ENCODE data around the gene BRI3.

The BRI3 gene

GRCh38 chr7:98252425-98253054 is 28.9 kb upstream of the BRI3 start:
- H3K9ac ChIP-seq (ENCODE audit: low read length in 2 of 2) = peak overlapping the region; percentile 70 to 75
- peak overlapping the region; percentile 89 to 97 for H3K4me3 ChIP-seq (ENCODE audit: low read length in 2 of 2)
- no peaks in the 10 kb centered on the region for H3K9me3 ChIP-seq (ENCODE audit: control insufficient read depth in 2 of 2, low read length in 2 of 2)
- peak overlapping the region; percentile 67 for H3K27ac ChIP-seq (ENCODE audit: low read length)
- peaks cover 23% of the 10 kb centered on the region for H3K4me1 ChIP-seq (ENCODE audit: control insufficient read depth, insufficient read depth, low read length)
- no peaks in the 10 kb centered on the region for H3K27me3 ChIP-seq (ENCODE audit: control insufficient read depth in 1 of 2, insufficient read depth in 2 of 2, low read length in 2 of 2)
- H3K36me3 ChIP-seq (ENCODE audit: control insufficient read depth in 2 of 2, insufficient read depth in 2 of 2, low read length in 2 of 2) = peaks cover under 1 to 2% of the 10 kb centered on the region in 2 donors

GRCh38 chr7:98254516-98254915 is 27.0 kb upstream of the BRI3 start:
- Histone ChIP-seq H3K4me3 (ENCODE audit: low read length in 2 of 2) (no peak overlapping the region), H3K27ac (ENCODE audit: low read length) (no peak overlapping the region), H3K27me3 (ENCODE audit: control insufficient read depth in 1 of 2, insufficient read depth in 2 of 2, low read length in 2 of 2) (no peaks in the 10 kb centered on the region), H3K4me1 (ENCODE audit: control insufficient read depth, insufficient read depth, low read length) (peaks cover 20% of the 10 kb centered on the region), H3K36me3 (ENCODE audit: control insufficient read depth in 2 of 2, insufficient read depth in 2 of 2, low read length in 2 of 2) (peaks cover 2 to 3% of the 10 kb centered on the region in 2 donors), H3K9ac (ENCODE audit: low read length in 2 of 2) (no peak overlapping the region), H3K9me3 (ENCODE audit: control insufficient read depth in 2 of 2, low read length in 2 of 2) (no peaks in the 10 kb centered on the region)

- Histone ChIP-seq H3K9ac (ENCODE audit: low read length in 2 of 2) (no peak overlapping the region), H3K4me3 (ENCODE audit: low read length in 2 of 2) (no peak overlapping the region), H3K4me1 (ENCODE audit: control insufficient read depth, insufficient read depth, low read length) (peaks cover 20% of the 10 kb centered on the region), H3K27ac (ENCODE audit: low read length) (no peak overlapping the region), H3K36me3 (ENCODE audit: control insufficient read depth in 2 of 2, insufficient read depth in 2 of 2, low read length in 2 of 2) (peaks cover 2 to 3% of the 10 kb centered on the region in 2 donors), H3K27me3 (ENCODE audit: control insufficient read depth in 1 of 2, insufficient read depth in 2 of 2, low read length in 2 of 2) (no peaks in the 10 kb centered on the region), H3K9me3 (ENCODE audit: control insufficient read depth in 2 of 2, low read length in 2 of 2) (no peaks in the 10 kb centered on the region)
These were observed 26.4 kb upstream of the BRI3 start for GRCh38 chr7:98254951-98255610.

GRCh38 chr7:98256431-98256830 is 25.1 kb upstream of the BRI3 start:
- Histone ChIP-seq H3K36me3 (ENCODE audit: control insufficient read depth in 2 of 2, insufficient read depth in 2 of 2, low read length in 2 of 2) (peaks cover 4 to 6% of the 10 kb centered on the region in 2 donors), H3K9me3 (ENCODE audit: control insufficient read depth in 2 of 2, low read length in 2 of 2) (no peaks in the 10 kb centered on the region), H3K4me3 (ENCODE audit: low read length in 2 of 2) (no peak overlapping the region), H3K27ac (ENCODE audit: low read length) (no peak overlapping the region), H3K27me3 (ENCODE audit: control insufficient read depth in 1 of 2, insufficient read depth in 2 of 2, low read length in 2 of 2) (no peaks in the 10 kb centered on the region), H3K4me1 (ENCODE audit: control insufficient read depth, insufficient read depth, low read length) (peaks cover 12% of the 10 kb centered on the region), H3K9ac (ENCODE audit: low read length in 2 of 2) (no peak overlapping the region)

GRCh38 chr7:98257701-98258100 is 23.8 kb upstream of the BRI3 start:
- Histone ChIP-seq H3K36me3 (ENCODE audit: control insufficient read depth in 2 of 2, insufficient read depth in 2 of 2, low read length in 2 of 2) (peaks cover 6 to 7% of the 10 kb centered on the region in 2 donors), H3K27ac (ENCODE audit: low read length) (no peak overlapping the region), H3K4me3 (ENCODE audit: low read length in 2 of 2) (no peak overlapping the region), H3K9me3 (ENCODE audit: control insufficient read depth in 2 of 2, low read length in 2 of 2) (no peaks in the 10 kb centered on the region), H3K9ac (ENCODE audit: low read length in 2 of 2) (no peak overlapping the region), H3K4me1 (ENCODE audit: control insufficient read depth, insufficient read depth, low read length) (peaks cover 6% of the 10 kb centered on the region), H3K27me3 (ENCODE audit: control insufficient read depth in 1 of 2, insufficient read depth in 2 of 2, low read length in 2 of 2) (no peaks in the 10 kb centered on the region)

GRCh38 chr7:98265841-98266271 is 15.6 kb upstream of the BRI3 start:
- Histone ChIP-seq H3K9me3 (ENCODE audit: control insufficient read depth in 2 of 2, low read length in 2 of 2) (no peaks in the 10 kb centered on the region), H3K36me3 (ENCODE audit: control insufficient read depth in 2 of 2, insufficient read depth in 2 of 2, low read length in 2 of 2) (peaks cover 3 to 4% of the 10 kb centered on the region in 2 donors), H3K4me1 (ENCODE audit: control insufficient read depth, insufficient read depth, low read length) (no peaks in the 10 kb centered on the region), H3K27ac (ENCODE audit: low read length) (no peak overlapping the region), H3K9ac (ENCODE audit: low read length in 2 of 2) (no peak overlapping the region), H3K4me3 (ENCODE audit: low read length in 2 of 2) (no peak overlapping the region), H3K27me3 (ENCODE audit: control insufficient read depth in 1 of 2, insufficient read depth in 2 of 2, low read length in 2 of 2) (no peaks in the 10 kb centered on the region)

- Histone ChIP-seq H3K36me3 (ENCODE audit: control insufficient read depth in 2 of 2, insufficient read depth in 2 of 2, low read length in 2 of 2) (no peaks in the 10 kb centered on the region), H3K9me3 (ENCODE audit: control insufficient read depth in 2 of 2, low read length in 2 of 2) (no peaks in the 10 kb centered on the region), H3K4me1 (ENCODE audit: control insufficient read depth, insufficient read depth, low read length) (no peaks in the 10 kb centered on the region), H3K4me3 (ENCODE audit: low read length in 2 of 2) (no peak overlapping the region), H3K27ac (ENCODE audit: low read length) (no peak overlapping the region), H3K9ac (ENCODE audit: low read length in 2 of 2) (no peak overlapping the region), H3K27me3 (ENCODE audit: control insufficient read depth in 1 of 2, insufficient read depth in 2 of 2, low read length in 2 of 2) (no peaks in the 10 kb centered on the region)
These were observed 14.6 kb upstream of the BRI3 start for GRCh38 chr7:98266840-98267239.

- Histone ChIP-seq H3K27me3 (ENCODE audit: control insufficient read depth in 1 of 2, insufficient read depth in 2 of 2, low read length in 2 of 2) (no peaks in the 10 kb centered on the region), H3K36me3 (ENCODE audit: control insufficient read depth in 2 of 2, insufficient read depth in 2 of 2, low read length in 2 of 2) (no peaks in the 10 kb centered on the region), H3K9ac (ENCODE audit: low read length in 2 of 2) (no peak overlapping the region), H3K4me3 (ENCODE audit: low read length in 2 of 2) (no peak overlapping the region), H3K27ac (ENCODE audit: low read length) (no peak overlapping the region), H3K9me3 (ENCODE audit: control insufficient read depth in 2 of 2, low read length in 2 of 2) (no peaks in the 10 kb centered on the region), H3K4me1 (ENCODE audit: control insufficient read depth, insufficient read depth, low read length) (no peaks in the 10 kb centered on the region)
These were observed 14.2 kb upstream of the BRI3 start for GRCh38 chr7:98267303-98267702.

- Histone ChIP-seq H3K4me1 (ENCODE audit: control insufficient read depth, insufficient read depth, low read length) (peaks cover 11% of the 10 kb centered on the region), H3K9ac (ENCODE audit: low read length in 2 of 2) (no peak overlapping the region), H3K27ac (ENCODE audit: low read length) (no peak overlapping the region)
These were observed 5.2 kb upstream of the BRI3 start for GRCh38 chr7:98276241-98276761.

GRCh38 chr7:98278408-98278807 is 3.1 kb upstream of the BRI3 start:
- H3K36me3 ChIP-seq (ENCODE audit: control insufficient read depth in 2 of 2, insufficient read depth in 2 of 2, low read length in 2 of 2) = no peaks in the 10 kb centered on the region
- H3K27me3 ChIP-seq (ENCODE audit: control insufficient read depth in 1 of 2, insufficient read depth in 2 of 2, low read length in 2 of 2) = no peaks in the 10 kb centered on the region
- H3K4me1 ChIP-seq (ENCODE audit: control insufficient read depth, insufficient read depth, low read length) = peaks cover 23% of the 10 kb centered on the region
- no peak overlapping the region for H3K9ac ChIP-seq (ENCODE audit: low read length in 2 of 2)
- H3K4me3 ChIP-seq (ENCODE audit: low read length in 2 of 2) = no peak overlapping the region
- H3K9me3 ChIP-seq (ENCODE audit: control insufficient read depth in 2 of 2, low read length in 2 of 2) = no peaks in the 10 kb centered on the region
- no peak overlapping the region for H3K27ac ChIP-seq (ENCODE audit: low read length)

More at GRCh38 chr7:98276241-98276761, 5.2 kb upstream of the BRI3 start:
- H3K27me3 ChIP-seq (ENCODE audit: control insufficient read depth in 1 of 2, insufficient read depth in 2 of 2, low read length in 2 of 2) = no peaks in the 10 kb centered on the region
- no peaks in the 10 kb centered on the region for H3K9me3 ChIP-seq (ENCODE audit: control insufficient read depth in 2 of 2, low read length in 2 of 2)
- H3K36me3 ChIP-seq (ENCODE audit: control insufficient read depth in 2 of 2, insufficient read depth in 2 of 2, low read length in 2 of 2) = no peaks in the 10 kb centered on the region
- no peak overlapping the region for H3K4me3 ChIP-seq (ENCODE audit: low read length in 2 of 2)

- Histone ChIP-seq H3K27ac (ENCODE audit: low read length) (no peak overlapping the region), H3K4me3 (ENCODE audit: low read length in 2 of 2) (no peak overlapping the region), H3K9me3 (ENCODE audit: control insufficient read depth in 2 of 2, low read length in 2 of 2) (no peaks in the 10 kb centered on the region), H3K27me3 (ENCODE audit: control insufficient read depth in 1 of 2, insufficient read depth in 2 of 2, low read length in 2 of 2) (no peaks in the 10 kb centered on the region), H3K4me1 (ENCODE audit: control insufficient read depth, insufficient read depth, low read length) (peaks cover 28% of the 10 kb centered on the region), H3K36me3 (ENCODE audit: control insufficient read depth in 2 of 2, insufficient read depth in 2 of 2, low read length in 2 of 2) (no peaks in the 10 kb centered on the region), H3K9ac (ENCODE audit: low read length in 2 of 2) (no peak overlapping the region)
These were observed 2.5 kb upstream of the BRI3 start for GRCh38 chr7:98278936-98279335.
